GM21528 (cell line): ENCODE data around the gene TXNDC15.
A peak's percentile ranks its signal among the peaks of the same experiment; 100 is the strongest.
"Not testable (repeated sequence)": the region's sequence is repeated elsewhere in the genome, so short reads cannot be mapped to it uniquely, and the experiment has no call there.

ENCODE experiments used
- ATAC-seq: cut with Tn5 transposase; IDR thresholded peaks from one replicate; pipeline ENCODE4 v1.9.1; 2021; ENCODE audit warnings: mild to moderate bottlenecking, moderate library complexity; ENCODE audit not compliant: unreplicated experiment, low FRiP score

TXNDC15 gene

GRCh38 chr5:134877159-134877558, 3.0 kb downstream of the TXNDC15 start:
- ATAC-seq, result no peak

- ATAC-seq, result no peak
Measured at GRCh38 chr5:134878403-134878802, 4.2 kb downstream of the TXNDC15 start.

GRCh38 chr5:134879456-134879855, 5.3 kb downstream of the TXNDC15 start:
- ATAC-seq, result no peak

- ATAC-seq, result not testable (repeated sequence)
Measured at GRCh38 chr5:134880937-134881336, 6.8 kb downstream of the TXNDC15 start.

- not testable (repeated sequence) for ATAC-seq
Measured at GRCh38 chr5:134881711-134882110, 7.5 kb downstream of the TXNDC15 start.

- no peak for ATAC-seq
Measured at GRCh38 chr5:134887593-134888159, 13.5 kb downstream of the TXNDC15 start.

GRCh38 chr5:134889335-134889734, 15.2 kb downstream of the TXNDC15 start:
- ATAC-seq, result no peak

- no peak for ATAC-seq
Measured at GRCh38 chr5:134891473-134891872, 17.3 kb downstream of the TXNDC15 start.

GRCh38 chr5:134892282-134892681, 18.1 kb downstream of the TXNDC15 start:
- ATAC-seq, result no peak

- no peak for ATAC-seq
Measured at GRCh38 chr5:134892926-134893325, 18.8 kb downstream of the TXNDC15 start.

- ATAC-seq, result no peak
Measured at GRCh38 chr5:134893748-134894505, 19.8 kb downstream of the TXNDC15 start.

GRCh38 chr5:134902071-134902801, 28.1 kb downstream of the TXNDC15 start:
- ATAC-seq, result peak; percentile 41

GRCh38 chr5:134904610-134905245, 30.6 kb downstream of the TXNDC15 start, which contains the start of gene PCBD2:
PCBD2 (plus strand) TSS chr5:134905131; CDS start chr5:134905140, 9 bp downstream.
- ATAC-seq, result peak; percentile 70

- ATAC-seq, result peak; percentile 43
Measured at GRCh38 chr5:134905246-134905996, 31.2 kb downstream of the TXNDC15 start.

- ATAC-seq, result no peak
Measured at GRCh38 chr5:134906811-134907210, 32.6 kb downstream of the TXNDC15 start.

GRCh38 chr5:134910752-134911151, 36.6 kb downstream of the TXNDC15 start:
- not testable (repeated sequence) for ATAC-seq

GRCh38 chr5:134911285-134912206, 37.4 kb downstream of the TXNDC15 start:
- no peak for ATAC-seq

GRCh38 chr5:134913254-134913653, 39.1 kb downstream of the TXNDC15 start:
- no peak for ATAC-seq

- no peak for ATAC-seq
Measured at GRCh38 chr5:134913795-134914194, 39.6 kb downstream of the TXNDC15 start.
